Measurements from ENCODE around the gene LIPI.

GRCh38 chr21:14251336-14251735 is 40.6 kb upstream of the LIPI start:
- TF ChIP-seq CTCF (IDR thresholded peaks at IDR 0.05; ENCODE audit: borderline replicate concordance, extremely low read depth, low read length, poor library complexity, severe bottlenecking), result no peak
- TF ChIP-seq EZH2 (IDR thresholded peaks at IDR 0.05; ENCODE audit: borderline replicate concordance, low read depth, low read length, severe bottlenecking), result no peak

All from DND-41 (cell line).